GM19025 (cell line): ENCODE results near the gene SLC38A6.

ENCODE experiments used
- ATAC-seq: cut with Tn5 transposase; IDR thresholded peaks from one replicate; pipeline ENCODE4 v1.9.1; 2021; ENCODE audit warnings: mild to moderate bottlenecking, low read depth, moderate library complexity; ENCODE audit not compliant: unreplicated experiment

The SLC38A6 gene

DNA sequence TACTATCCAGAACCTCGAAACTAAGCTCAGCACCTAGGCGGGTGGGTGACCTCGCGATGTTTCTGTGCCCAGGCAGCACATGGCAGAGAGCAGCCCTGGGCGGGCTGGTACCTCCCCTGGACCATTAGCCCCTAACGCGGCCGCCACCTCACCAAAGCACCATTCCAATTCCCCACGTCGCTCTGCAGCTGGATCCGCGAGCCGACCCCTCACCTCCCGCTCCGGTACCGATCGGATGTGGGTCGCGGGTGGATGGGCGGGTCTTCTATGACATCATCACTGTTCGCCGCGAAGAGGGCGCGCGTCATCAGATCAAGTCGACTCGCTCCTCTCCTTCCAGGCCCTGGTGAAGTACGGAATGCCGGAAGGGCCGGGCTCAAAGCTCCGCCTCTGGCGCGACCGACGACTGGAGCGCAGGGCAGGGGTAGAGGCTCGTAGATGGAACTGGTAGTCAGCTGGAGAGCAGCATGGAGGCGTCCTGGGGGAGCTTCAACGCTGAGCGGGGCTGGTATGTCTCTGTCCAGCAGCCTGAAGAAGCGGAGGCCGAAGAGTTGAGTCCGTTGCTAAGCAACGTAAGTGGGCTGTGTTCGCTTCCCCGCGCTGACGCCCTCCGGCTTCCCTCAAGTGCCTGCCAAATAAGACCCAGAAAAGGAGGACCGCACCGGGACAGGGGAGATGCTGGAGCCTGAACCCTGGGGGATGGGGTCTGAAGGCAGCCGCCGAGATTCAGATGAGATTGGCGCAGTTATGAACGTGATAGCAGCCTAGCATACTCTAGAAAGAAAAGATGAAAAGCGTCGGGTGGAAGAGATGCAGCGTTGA is at the start of gene SLC38A6, which contains the start of gene TRMT5:
Gene SLC38A6 (plus strand): TSS at position 435 of the 822 bp plus-strand sequence. CDS start 33 bp downstream, at position 468.
Gene TRMT5 (minus strand): TSS at position 269 of the 822 bp plus-strand sequence. CDS start 106 bp downstream, at position 163.
- ATAC-seq: peak; percentile 84

GRCh38 chr14:60933920-60934655 is 47.0 kb upstream of the SLC38A6 start:
- no peak for ATAC-seq

DNA sequence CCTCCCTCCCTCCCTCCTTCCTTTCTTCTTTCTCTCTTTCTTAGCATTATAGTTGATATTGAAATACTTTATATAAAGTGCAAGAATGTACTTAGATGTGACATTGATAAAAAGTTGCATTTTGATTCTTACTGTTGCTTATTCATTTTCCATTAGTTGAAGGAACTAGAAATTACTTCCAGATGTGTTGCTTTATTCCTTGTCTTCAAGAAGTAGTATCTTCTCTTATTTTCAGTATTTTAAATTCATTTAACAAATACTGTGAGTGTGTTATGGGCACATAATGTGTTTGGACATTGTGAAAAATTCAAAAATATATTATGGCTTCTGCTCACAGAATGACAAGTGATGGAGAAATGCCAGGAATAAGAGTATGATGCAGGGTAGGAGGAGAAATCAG is 45.7 kb upstream of the SLC38A6 start:
- no peak for ATAC-seq

- ATAC-seq: no peak
Observed at GRCh38 chr14:60943637-60944032, 37.4 kb upstream of the SLC38A6 start.

DNA sequence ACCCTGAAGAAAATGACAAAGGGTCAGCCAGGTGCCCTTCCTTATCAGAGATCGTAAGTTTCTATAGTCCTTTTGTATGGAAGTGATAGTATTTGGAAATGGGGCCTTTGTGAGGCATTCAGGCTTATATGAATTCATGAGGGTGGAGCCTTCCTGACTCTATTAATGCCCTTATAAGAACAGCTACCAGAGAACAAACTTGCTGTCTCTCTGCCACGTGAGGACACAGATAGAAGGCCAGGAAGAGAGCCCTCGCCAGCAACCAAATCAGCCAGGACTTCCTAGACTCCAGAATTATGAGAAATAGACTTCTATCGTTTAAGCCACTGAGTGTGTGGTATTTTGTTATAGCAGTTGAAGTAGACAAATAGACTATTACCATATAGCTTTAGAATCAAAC is 36.8 kb upstream of the SLC38A6 start:
- ATAC-seq: no peak

- no peak for ATAC-seq
Observed at GRCh38 chr14:60945984-60946383, 35.1 kb upstream of the SLC38A6 start.

GRCh38 chr14:60946773-60947172 is 34.3 kb upstream of the SLC38A6 start:
- no peak for ATAC-seq

GRCh38 chr14:60951776-60952435 is 29.1 kb upstream of the SLC38A6 start:
- no peak for ATAC-seq

DNA sequence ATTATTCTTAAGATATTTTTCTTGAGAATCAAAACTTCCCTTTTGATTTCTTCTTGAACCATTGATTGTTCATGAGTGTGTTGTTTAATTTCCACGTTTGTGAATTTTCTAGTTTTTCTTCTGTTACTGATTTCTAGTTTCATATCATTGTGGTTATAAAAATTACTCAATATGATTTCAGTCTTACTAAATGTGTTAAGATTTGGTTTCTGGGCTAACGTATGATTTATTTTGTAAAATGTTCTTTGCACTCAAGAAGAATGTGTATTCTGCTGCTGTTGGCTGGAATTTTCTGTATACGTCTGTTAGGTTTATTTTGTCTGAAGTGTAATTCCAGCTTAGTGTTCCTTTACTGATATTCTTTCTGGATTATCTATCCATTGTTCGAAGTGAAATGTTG is 24.8 kb upstream of the SLC38A6 start:
- ATAC-seq: no peak

- ATAC-seq: no peak
Observed at GRCh38 chr14:60956632-60957031, 24.4 kb upstream of the SLC38A6 start.

GRCh38 chr14:60958146-60958545 is 22.9 kb upstream of the SLC38A6 start:
- no peak for ATAC-seq

DNA sequence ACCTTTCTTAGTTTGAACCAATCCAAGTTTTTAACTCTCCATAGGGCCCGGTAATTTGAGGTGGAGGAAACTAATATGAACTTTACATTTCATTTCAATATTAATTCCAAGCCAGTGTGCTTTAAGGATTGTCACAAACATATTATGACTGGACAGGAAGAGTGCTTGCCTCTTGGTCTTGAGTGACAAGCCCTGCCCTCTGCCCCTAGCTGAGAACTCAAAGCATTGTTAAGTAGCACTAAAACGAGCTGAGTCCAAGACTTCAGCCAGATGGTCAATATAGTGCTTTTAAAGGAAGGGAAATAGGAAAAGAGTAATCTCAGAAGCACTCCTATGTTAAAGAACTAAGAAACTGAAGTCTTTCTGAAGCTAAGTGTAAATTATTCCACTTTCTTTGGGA is 17.3 kb upstream of the SLC38A6 start:
- no peak for ATAC-seq

- ATAC-seq: no peak
Observed at GRCh38 chr14:60964904-60965303, 16.1 kb upstream of the SLC38A6 start.

DNA sequence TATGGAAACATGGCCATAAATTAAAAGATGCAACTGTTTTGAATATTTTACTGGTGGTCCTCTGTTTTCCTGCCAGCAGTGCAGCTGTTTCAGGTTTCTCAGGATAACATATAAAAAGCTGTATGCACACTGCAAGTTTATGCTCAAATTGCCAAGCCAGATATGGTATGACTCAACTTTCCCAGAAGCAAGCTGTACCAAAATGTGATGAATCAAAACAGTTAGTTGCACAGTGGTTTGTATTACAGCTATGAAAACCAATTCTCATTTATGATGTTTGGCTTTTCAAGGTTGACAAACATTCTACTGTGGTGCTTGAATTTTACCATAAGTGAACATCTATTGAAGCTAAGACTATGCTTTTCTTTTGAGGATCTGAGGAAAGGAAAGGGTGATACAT is 15.6 kb upstream of the SLC38A6 start:
- ATAC-seq: no peak

DNA sequence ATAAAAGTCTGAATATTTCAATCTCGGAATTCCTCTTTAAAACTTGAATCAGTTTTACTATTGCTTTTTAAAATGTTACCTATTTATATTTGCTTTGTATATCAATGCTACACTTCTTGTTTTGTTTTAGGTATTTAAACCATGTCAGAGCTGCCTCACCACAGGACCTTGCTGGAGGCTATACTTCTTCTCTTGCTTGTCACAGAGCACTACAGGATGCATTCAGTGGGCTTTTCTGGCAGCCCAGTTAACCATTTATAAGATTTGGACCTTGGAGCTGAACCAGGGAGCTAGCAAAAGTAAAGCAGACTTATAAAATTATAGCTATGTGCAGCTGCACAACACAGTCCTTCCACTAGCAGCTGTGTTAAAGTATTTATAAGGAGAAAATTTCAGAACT is 12.9 kb upstream of the SLC38A6 start:
- ATAC-seq: no peak

DNA sequence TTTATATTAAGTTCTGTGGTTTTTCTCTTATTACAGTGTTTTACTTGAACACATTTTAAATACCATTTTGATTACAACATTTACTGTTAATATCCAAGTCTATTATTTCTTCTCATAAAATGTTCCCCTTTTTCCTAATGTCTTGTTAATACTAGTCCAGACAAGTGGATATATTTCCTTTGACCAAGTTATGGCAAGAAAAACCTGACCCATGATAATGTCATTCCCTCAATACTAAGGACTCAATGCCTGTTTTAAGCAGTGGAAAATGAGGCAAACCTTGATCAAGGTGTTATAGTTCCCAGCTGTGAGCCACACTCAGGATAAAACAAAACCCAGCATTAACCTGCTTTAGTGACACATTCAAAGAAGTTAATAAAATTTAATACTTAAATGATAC is 12.4 kb upstream of the SLC38A6 start:
- ATAC-seq: no peak

GRCh38 chr14:60970146-60970545 is 10.9 kb upstream of the SLC38A6 start:
- no peak for ATAC-seq

DNA sequence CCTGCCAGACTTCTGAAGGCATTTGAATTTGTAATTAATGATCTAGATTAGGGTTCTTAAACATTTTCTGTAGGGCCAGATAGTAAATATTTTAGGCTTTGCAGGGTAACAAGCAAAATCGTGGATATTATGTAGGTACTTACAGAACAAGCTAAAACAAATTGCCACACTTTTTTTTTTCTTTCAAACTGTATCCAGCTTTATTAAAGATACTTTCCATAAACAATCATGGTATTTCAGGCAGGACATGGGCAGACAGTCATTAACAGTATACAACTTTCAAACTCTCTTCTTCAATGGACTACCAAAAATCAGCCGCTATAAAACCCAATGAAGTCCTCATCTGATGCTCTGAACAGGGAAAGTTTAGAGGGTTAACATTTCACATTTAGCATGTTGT is 9.8 kb upstream of the SLC38A6 start:
- ATAC-seq: no peak

DNA sequence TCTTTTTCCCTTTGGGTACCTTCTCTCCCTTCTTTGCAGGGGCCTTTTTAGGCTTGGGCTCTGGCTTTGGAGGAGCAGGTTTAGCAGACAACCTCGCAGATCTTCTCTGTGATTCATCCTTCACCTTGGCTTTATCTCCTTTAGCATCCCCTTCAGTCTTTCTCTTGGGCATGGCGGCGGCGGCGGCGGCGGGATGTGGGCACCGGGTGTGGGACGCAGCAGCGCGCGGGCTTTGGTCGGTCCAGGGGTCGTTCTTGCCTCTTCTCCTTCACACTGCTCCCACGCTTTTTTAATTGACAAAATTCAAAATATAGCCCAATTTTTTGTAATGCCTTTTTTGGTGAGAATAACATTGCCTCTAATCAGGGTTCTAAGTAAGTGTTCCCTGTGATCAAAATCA is 8.8 kb upstream of the SLC38A6 start:
- ATAC-seq: no peak

DNA sequence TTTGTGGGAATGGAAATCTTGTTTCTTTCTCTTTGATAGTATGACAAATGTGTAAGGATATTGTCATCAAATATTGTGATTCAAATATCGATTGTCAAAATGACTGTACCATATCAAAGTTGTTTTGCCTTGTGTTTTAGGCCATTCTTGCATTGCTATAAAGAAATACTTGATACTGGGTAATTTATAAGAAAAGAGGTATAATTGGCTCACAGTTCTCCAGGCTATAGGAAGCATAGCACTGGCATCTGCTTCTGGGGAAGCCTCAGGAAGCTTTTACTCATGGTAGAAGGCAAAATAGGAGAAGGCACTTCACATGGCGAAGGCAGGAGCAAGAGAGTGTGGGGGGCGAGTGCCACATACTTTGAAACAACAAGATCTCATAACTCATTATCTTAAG is 8.0 kb upstream of the SLC38A6 start:
- no peak for ATAC-seq

DNA sequence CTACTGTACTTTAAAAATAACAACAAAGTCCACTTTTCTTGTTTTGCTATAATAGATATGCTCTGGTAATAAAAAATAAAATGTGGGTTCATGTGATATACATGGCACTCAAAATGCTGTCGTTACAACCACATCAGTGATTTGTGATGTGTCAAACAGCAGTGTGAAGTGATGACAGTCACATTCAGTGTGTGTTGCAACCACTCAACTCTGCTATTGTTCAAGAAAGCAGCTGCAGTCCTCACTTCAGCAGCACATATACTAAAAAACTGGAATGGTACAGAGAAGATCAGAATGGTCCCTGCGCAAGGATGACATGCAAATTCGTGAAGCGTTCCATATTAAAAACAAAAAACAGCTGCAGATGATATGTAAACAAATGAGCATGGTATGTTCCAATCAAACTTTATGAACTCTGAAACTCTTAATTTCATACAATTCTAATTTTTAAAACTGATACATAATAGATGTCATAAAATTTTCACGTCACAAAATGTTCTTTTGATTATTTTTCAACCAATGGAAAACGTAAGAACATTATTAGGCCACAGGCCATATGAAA is 6.9 kb upstream of the SLC38A6 start:
- no peak for ATAC-seq
